ENCODE data around the gene TP53TG3D. TPM values are rescaled to one million over a fixed set of nuclear protein-coding genes. Genes with fewer than 3 reads are reported as not detected.
"Not testable (repeated sequence)": the region's sequence is repeated elsewhere in the genome, so short reads cannot be mapped to it uniquely, and the experiment has no call there.

The TP53TG3D gene
- total RNA-seq, 4 donors from 2014 or later = not detected

DNA sequence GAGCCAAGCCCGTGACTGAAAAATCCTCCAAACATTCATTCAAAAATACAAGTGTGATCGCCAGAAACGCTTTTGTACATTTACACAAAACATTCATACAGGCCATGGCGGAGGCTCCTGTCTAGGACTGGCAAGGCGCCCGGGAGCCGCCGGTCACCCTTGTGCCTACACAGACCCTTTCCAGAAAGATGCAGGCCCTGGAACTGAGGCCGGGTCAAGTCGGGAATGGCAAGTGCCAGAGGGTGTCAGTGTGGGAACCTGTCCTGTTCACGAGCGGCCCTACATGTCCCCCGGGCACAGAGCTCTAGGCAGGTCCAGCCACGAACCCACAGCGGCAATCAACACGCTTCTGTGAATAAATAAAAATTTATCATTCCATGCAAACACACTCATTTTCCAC lies 36.1 kb downstream of the TP53TG3D start:
- whole genome bisulfite sequencing, 2 donors (ENCODE audit: low coverage in 1 of 2) = 89% methylated on average over 8 of the region's 16 CpGs; no CpG with 5 or more reads in 1 of the 2 donors
- H3K9me3 ChIP-seq; in situ Hi-C loops (cut with MboI; ENCODE audit: low pct_ligation_motif_present in 1 of 4, low pct_unique_long_range_greater_than_20kb in 1 of 4, low sequenced_read_pairs in 3 of 4); H3K4me3 ChIP-seq; DNase-seq; intact Hi-C loops (cut with DNase I; ENCODE audit: low total_unique reads); H3K36me3 ChIP-seq; H3K4me1 ChIP-seq; H3K27ac ChIP-seq; H3K27me3 ChIP-seq: not testable (repeated sequence)

DNA sequence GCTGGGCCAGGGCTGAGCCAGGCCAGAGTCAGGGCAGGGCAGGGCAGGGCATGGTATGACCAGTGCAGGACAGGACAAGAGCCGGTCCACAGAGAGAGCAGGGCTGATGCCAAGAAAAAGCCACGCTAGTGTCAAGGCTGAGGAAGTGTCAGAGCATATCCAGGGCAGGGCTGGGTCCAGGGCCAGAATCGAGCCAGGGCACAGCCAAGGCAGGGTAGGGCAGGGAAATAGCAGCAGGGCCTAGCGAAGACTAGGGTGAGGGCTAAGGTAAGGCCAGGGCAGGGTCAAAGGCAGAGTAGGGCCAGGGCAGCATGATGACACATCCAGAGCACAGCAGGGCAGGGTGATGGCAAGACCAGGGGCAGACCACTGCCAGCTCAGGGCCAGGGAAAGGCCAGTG lies 49.7 kb downstream of the TP53TG3D start:
- H3K4me1 ChIP-seq; in situ Hi-C loops (cut with MboI; ENCODE audit: low pct_ligation_motif_present in 1 of 4, low pct_unique_long_range_greater_than_20kb in 1 of 4, low sequenced_read_pairs in 3 of 4); H3K4me3 ChIP-seq; H3K9me3 ChIP-seq; H3K27ac ChIP-seq; H3K27me3 ChIP-seq; DNase-seq; intact Hi-C loops (cut with DNase I; ENCODE audit: low total_unique reads); H3K36me3 ChIP-seq: not testable (repeated sequence)
- no CpG with 5 or more reads among the region's 4 CpGs for WGBS, 2 donors (ENCODE audit: low coverage in 1 of 2)

Small RNAs within 50 kb of the gene (small RNA-seq; reads per million reads assigned to genes)
- gene AC133485.1 (0 reads per million in 4 donors), gene AC140878.1 (0 reads per million in 4 donors)

Data from transverse colon (tissue), 4 donors.